ENCODE measurements around the gene CCDC24. TPM values are rescaled to one million over a fixed set of nuclear protein-coding genes. Genes with fewer than 3 reads are reported as not detected.

CCDC24 gene
- total and polyA plus RNA-seq, 2 of the 13 experiments (the other 11 are each of a cell fraction or from before 2014, with no cell fraction given) = 1.4 to 2.9 TPM

DNA sequence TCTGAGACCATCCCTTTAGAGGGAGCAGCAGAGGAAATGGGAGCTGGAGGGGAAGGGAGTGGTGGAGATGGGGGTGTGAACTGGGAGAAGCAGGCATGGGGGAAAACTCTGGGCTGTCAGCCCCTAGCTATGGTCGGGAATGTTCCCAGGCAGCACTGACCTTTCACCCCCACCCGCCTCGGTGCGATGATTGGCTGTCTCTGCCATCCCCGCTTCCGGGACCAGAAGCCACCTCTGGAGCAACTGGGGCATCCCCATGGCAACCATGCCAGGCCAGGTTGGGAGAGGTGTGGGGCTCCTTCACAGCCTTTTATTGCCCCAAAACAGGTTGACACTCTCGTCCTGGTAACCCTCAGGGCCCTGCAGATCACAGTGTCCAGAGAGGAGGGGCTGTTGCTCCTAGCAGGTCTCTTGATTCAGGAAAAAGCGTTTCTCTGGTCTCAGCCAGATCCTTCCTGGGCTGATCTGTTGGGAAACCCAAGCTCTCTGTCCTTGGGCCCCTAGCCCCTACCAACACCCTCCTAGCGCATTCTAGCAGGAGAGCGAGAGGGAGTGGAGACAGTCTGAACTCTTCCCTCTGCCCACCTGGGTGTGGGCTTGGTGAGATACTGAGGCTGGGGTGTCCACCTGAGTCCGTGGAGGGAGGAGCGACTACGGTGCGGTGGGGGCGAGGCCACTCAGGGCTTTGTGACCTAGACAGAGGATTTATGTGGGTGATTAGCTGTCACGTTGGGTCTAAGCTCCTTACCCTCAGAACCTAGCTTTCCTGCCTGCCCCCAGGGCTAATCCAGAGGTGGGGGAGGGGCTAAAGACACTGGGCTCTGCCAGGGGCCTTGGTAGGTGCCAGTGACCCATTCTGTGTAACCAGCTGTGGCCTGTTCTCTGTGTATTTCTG, 52.0 kb downstream of the CCDC24 start (continued):
- TF ChIP-seq, protein P1, sequence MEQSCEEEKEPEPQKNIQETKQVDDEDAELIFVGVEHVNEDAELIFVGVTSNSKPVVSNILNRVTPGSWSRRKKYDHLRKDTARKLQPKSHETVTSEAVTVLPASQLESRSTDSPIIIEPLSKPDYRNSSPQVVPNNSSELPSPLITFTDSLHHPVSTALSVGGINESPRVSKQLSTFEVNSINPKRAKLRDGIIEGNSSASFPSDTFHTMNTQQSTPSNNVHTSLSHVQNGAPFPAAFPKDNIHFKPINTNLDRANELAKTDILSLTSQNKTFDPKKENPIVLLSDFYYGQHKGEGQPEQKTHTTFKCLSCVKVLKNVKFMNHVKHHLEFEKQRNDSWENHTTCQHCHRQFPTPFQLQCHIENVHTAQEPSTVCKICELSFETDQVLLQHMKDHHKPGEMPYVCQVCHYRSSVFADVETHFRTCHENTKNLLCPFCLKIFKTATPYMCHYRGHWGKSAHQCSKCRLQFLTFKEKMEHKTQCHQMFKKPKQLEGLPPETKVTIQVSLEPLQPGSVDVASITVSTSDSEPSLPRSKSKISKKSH (CRISPR knock-in tag; IDR thresholded peaks at IDR 0.05; ENCODE audit: borderline replicate concordance) = no peak
- no peak for TF ChIP-seq MATR3 (CRISPR knock-in tag; IDR thresholded peaks at IDR 0.05)

DNA sequence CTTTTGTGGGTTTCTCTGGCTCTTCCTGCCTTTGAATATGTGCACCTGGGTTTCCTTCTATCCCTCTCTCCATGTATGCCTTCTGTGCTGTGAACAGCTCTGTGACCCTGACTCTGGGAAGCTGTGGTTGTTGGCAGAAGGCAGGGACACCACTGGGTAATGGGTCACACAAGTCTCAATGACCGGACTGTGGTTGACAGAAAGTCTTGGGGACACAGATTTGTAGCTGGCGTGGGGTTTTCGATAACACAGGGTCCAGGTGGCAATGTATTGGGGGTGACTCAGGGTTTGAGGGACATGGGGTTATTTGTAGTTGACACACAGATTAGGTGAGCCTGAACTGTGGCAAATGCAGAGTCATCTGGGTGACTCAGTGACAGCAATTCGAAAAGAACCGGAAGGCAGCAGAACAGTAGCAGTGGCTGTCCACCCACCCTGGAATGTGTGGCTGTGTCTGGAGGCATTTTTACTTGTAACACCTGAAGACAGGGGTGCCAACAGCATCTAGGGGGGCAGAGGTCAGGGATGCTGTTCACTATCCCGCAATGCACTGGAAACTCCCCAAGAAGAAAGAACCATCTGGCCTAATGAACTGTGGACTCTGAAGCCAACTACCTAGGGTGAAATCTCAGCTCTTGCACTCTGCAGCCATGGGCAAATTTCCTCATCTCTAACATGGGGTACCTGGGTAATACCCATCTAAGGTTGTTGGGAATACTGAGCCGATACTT, 52.8 kb downstream of the CCDC24 start:
- FAIRE-seq = no peak
- BruUV-seq (replicated peaks) = no TSS peak

More for the DNA sequence above, 52.8 kb downstream of the CCDC24 start:
- Histone ChIP-seq H3K9ac (ENCODE audit: insufficient read depth, low read depth, low read length) (no peak overlapping the region), H3K9me3 (ENCODE audit: low read length) (no peaks in the 10 kb centered on the region), H3K27me3 (ENCODE audit: control insufficient read depth in 1 of 2, insufficient read depth in 2 of 2, low read length in 2 of 2) (no peaks in the 10 kb centered on the region; a peak in 1 of 5 replicates), H3K4me3 (replicated peaks in 1 of 3; ENCODE audit: insufficient read depth in 1 of 3, low read depth in 2 of 3, low read length in 3 of 3) (peak overlapping the region in 1 of 3 experiments; percentile 57; a peak in 1 of 6 replicates), H2AFZ (ENCODE audit: low read length) (no peak overlapping the region), H3K36me3 (replicated peaks in 1 of 2; ENCODE audit: control insufficient read depth in 1 of 2, insufficient read depth in 2 of 2, low read length in 2 of 2) (no peaks in the 10 kb centered on the region), H3K4me1 (ENCODE audit: insufficient read depth, low read length) (peaks cover 37% of the 10 kb centered on the region), H3K4me2 (ENCODE audit: low read depth, low read length) (peak overlapping the region; percentile 74; the same call in 1 of the 2 replicates), H3K27ac (ENCODE audit: extremely low read length, insufficient read depth, low read length) (no peak overlapping the region), H3K79me2 (ENCODE audit: insufficient read depth, low read length) (no peaks in the 10 kb centered on the region), H4K20me1 (ENCODE audit: insufficient read depth, low read length) (no peaks in the 10 kb centered on the region)
- WGBS (ENCODE audit: low lambda C conversion rate) = 11% methylated on average over 7 of the region's 7 CpGs
- ChIA-PET CTCF (ENCODE audit: low intra/inter-chr PET ratio, low total read pairs) (no interaction called here), POLR2A (interaction anchor here (1.2 to 2.7 kb wide), 3 partner anchors 12 to 56 kb away, joined by 3 to 22 read pairs (median 7); partner anchors contain the start of gene SLC6A9)
- TF ChIP-seq TEAD3 (CRISPR knock-in tag; optimal IDR thresholded peaks at IDR 0.05; ENCODE audit: borderline replicate concordance) (peak; percentile 42), SMAD3 (CRISPR knock-in tag; IDR thresholded peaks at IDR 0.05) (no peak), FOSL2 (CRISPR knock-in tag; IDR thresholded peaks at IDR 0.05) (peak; percentile 46), MAFF (IDR thresholded peaks at IDR 0.05; ENCODE audit: low read depth, low read length) (0 out of 2 replicates have a peak, but pooled peaks have one; percentile 11), GFI1 (CRISPR knock-in tag; IDR thresholded peaks at IDR 0.05; ENCODE audit: borderline replicate concordance) (0 out of 2 replicates have a peak, but pooled peaks have one; percentile 26), NFE2L2 (IDR thresholded peaks at IDR 0.05; ENCODE audit: low read length) (0 out of 2 replicates have a peak, but pooled peaks have one; percentile 43), NFE2 (CRISPR knock-in tag; IDR thresholded peaks at IDR 0.05) (peak; percentile 37; the same call in 1 of the 2 replicates), HOXA5 (CRISPR knock-in tag; IDR thresholded peaks at IDR 0.05) (no peak)
- TF ChIP-seq, protein P2, sequence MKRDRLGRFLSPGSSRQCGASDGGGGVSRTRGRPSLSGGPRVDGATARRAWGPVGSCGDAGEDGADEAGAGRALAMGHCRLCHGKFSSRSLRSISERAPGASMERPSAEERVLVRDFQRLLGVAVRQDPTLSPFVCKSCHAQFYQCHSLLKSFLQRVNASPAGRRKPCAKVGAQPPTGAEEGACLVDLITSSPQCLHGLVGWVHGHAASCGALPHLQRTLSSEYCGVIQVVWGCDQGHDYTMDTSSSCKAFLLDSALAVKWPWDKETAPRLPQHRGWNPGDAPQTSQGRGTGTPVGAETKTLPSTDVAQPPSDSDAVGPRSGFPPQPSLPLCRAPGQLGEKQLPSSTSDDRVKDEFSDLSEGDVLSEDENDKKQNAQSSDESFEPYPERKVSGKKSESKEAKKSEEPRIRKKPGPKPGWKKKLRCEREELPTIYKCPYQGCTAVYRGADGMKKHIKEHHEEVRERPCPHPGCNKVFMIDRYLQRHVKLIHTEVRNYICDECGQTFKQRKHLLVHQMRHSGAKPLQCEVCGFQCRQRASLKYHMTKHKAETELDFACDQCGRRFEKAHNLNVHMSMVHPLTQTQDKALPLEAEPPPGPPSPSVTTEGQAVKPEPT (CRISPR knock-in tag; IDR thresholded peaks at IDR 0.05; ENCODE audit: low read depth) = no peak
- DNase-seq (ENCODE audit: low spot score) (peak; percentile 20), ATAC-seq (peak; percentile 60)
- intact Hi-C loops (cut with micrococcal nuclease; ENCODE audit: unreplicated experiment) = no loop called here
- in situ Hi-C loops (cut with HindIII; ENCODE audit: extremely low pct_ligation_motif_present, low pct_unique_long_range_greater_than_20kb) = loop anchor here (10.0 kb wide), 1 partner anchor 289 kb away; no protein-coding TSS in a partner anchor

All from HepG2 (cell line).